Kidney capillary endothelial cell (primary cell): ENCODE results near the gene CHST11.

Experiments used
- DNase-seq: peaks from one replicate; pipeline ENCODE4 v3.0.0-alpha.2; 2018; ENCODE audit warnings: low spot score

CHST11 gene

GRCh38 chr12:104630230-104630670, 173.5 kb downstream of the CHST11 start:
- no peak for DNase-seq

DNA sequence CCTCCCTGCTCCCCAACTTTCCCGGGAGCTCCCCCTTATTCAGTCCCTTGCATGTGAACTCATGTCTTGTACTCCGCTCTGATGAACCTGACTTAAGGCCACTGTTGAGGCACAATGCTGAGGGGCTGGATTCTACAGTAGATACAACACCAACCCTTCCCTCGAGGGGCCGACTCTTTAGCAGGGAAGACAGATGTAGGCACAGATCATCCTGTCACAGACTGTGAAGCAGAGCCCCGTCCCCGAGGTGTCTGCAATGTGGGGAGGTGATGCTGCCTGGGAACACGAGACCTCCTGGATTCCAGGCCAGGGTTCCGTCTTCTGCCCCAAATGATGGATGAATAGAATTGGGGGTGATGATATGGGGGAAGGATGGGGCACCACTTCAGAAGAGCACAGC, 175.1 kb downstream of the CHST11 start:
- no peak for DNase-seq

DNA sequence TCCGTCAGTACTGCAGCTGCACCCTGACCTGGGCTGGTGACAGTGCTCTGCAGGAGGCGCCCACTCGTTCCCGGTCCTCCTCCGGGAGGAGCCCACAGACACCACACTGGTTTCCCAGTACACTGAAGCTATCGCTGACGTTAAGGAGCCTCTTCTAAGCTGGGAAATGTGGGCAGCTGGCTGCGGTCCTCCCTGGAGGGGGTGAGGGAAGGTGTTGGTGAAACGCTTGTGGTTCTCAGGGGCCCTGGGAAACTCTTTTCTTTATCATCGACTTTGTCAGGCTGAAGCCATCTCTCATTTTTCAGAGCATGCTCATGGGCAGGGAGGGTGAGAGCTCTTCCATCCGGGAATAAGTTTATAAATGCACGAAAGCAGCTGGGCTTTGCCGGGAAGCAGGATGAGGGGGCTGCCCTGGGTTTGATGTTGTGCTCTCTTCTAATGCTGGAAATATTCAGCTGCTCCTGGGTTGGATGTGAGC, 176.0 kb downstream of the CHST11 start:
- no peak for DNase-seq

GRCh38 chr12:104634044-104634443, 177.3 kb downstream of the CHST11 start:
- no peak for DNase-seq

DNA sequence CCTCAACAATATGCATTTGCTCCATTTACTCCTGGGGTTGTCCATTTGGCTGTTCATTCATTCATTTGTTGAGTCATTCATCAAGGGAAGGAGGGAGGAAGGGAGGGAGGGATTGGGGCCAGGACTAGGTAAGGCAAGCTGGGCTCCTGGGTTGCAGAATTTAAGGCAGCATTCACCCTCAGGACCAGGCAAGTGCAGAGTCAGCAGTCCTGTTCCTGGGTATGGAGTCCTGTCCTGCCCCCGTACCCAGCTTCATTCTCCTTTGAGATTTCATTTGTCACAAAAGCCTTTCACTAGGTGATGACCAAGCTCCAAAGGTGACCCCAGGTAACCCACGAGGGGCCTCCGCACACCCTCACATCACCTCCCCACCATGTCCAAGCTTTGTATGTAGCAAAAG, 178.1 kb downstream of the CHST11 start:
- DNase-seq: no peak

GRCh38 chr12:104635607-104636343, 179.0 kb downstream of the CHST11 start:
- DNase-seq: no peak

GRCh38 chr12:104636496-104636895, 179.7 kb downstream of the CHST11 start:
- DNase-seq: no peak

GRCh38 chr12:104637604-104638003, 180.9 kb downstream of the CHST11 start:
- no peak for DNase-seq

- DNase-seq: no peak
Measured at GRCh38 chr12:104638218-104638850, 181.6 kb downstream of the CHST11 start.

DNA sequence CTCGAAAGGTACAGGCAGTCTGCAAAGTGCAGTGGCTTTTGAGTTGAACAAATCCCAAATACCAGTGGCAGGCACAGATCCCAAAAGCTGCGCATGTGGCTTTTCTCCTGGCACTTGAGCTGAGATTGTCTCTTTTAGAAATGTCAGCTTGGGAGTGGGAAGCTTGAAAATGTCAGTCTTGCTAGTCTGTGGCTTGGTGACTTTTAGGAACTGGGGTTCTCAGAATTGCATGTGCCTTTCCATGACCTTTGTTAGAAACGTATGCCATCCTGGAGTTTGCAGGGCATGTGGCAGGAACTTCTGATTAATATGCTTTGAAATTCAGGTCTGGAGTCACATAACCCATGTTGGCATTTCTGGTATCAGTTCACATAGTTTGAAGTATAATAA, 182.1 kb downstream of the CHST11 start:
- DNase-seq: no peak

GRCh38 chr12:104640956-104641355, 184.2 kb downstream of the CHST11 start:
- DNase-seq: no peak

- no peak for DNase-seq
Measured at GRCh38 chr12:104641862-104642261, 185.1 kb downstream of the CHST11 start.

DNA sequence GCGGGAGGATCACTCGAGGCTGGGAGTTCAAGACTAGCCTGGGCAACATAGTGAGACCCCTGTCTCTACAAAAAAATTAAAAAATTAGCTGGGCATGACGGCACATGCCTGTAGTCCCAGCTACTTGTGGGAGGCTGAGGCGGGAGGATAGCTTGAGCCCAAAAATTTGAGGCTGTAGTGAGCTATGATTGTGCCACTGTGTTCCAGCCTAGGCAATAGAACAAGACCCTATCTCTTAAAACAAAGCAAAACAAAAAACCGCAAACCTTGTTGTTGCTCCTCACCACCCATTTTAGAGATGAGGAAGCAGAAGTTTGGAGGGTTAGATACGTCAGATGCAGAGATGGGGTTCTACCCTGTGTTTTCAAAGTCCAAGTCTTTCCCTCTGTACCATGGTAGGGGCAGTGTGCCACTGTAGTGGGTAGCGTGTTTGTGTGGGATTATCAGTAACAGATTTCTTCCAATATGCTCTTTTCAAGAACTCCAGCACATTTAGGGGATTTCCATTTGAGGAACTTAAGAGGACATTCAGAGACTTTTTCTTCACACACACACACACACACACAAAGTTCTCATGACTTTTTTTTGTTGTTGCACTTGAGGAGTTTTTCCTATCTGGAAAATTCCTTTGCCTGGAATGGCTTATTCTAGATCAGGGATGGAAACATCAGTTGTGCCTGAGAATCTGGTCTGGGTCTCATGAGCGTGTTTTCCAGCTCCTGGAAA, 186.5 kb downstream of the CHST11 start:
- no peak for DNase-seq

GRCh38 chr12:104643819-104644669, 187.3 kb downstream of the CHST11 start:
- no peak for DNase-seq

DNA sequence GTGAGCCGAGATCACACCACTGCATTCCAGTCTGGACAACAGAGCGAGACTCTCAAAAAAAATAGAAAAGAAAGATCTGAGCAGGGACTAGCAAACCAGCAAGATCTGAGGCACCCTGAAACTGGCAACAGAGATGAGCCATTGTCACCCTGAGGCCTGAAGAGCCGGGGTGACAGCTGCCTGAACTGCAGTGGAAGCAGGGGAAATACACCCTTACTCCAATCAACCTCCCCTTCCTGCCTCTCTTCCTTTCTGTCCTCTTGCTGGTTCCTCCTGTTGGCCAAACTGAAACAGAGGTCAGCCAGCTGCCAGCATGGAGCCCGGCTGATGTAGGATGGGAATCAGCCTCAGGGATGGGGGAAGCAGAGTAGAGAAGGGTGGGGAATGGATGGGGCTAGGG, 192.0 kb downstream of the CHST11 start:
- DNase-seq: no peak

GRCh38 chr12:104649217-104649824, 192.6 kb downstream of the CHST11 start:
- no peak for DNase-seq

- no peak for DNase-seq
Measured at GRCh38 chr12:104649921-104650320, 193.2 kb downstream of the CHST11 start.

DNA sequence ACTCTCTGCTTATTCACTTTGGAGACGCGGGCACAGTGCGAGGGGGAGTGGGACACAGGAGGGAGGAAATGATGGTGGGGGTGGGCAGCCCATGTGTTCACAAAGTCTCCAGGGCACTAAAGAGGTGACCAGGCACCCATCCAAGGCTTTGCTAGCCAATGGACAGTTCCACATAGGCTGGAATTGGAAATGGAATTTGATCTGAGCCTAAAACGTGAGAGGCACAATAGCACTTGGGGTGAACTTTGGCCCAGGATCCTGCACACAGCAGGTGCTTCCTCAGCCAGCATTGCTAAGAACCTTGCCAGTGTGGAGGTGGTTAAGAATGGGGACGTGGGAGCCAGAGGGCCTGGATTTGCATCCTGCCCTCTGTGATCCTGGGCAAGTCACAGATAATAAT, 193.8 kb downstream of the CHST11 start:
- no peak for DNase-seq

DNA sequence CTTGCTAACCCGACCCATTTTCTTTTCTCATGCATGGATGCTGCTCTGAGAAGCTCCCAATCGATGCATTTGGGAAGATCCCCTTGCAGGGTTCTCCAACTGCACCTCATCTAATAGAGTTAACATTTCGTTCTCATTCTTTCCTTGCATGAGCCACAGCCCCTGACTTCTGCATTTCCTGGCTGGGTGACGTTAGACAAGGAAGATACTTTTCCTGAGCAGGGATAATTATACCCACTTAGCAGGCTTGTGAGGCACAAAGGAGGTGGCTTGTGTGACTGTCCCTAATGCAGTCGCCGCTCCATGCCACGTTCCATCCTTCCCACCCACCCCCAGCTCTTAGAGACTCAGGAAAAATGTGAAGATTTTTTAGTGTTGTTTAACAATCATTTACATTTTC, 195.1 kb downstream of the CHST11 start:
- no peak for DNase-seq

- DNase-seq: no peak
Measured at GRCh38 chr12:104652358-104652757, 195.6 kb downstream of the CHST11 start.

- DNase-seq: no peak
Measured at GRCh38 chr12:104652910-104653309, 196.2 kb downstream of the CHST11 start.
